ENCODE data around the gene ACOT13.
A peak's percentile ranks its signal among the peaks of the same experiment; 100 is the strongest.
"Not testable (repeated sequence)": the region's sequence is repeated elsewhere in the genome, so short reads cannot be mapped to it uniquely, and the experiment has no call there.

The ACOT13 gene

DNA sequence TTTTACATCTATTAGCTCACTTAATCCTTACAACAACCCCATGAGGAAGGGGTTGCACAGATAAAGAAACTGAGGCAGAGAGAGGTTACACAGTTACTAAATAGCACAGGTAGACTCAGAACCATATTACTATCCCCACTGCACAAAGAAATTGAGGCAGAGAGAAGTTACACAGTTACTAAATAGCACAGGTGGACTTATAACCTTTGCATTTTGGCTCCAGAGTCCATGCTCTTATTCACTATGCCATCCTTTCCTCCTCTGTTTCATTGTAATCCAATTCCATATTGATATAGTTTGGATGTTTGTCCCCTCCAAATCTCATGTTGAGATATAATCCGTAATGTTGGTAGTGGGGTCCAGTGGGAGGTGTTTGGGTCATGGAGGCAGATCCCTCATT is 3.7 kb upstream of the ACOT13 start:
- DNase-seq = no peak

DNA sequence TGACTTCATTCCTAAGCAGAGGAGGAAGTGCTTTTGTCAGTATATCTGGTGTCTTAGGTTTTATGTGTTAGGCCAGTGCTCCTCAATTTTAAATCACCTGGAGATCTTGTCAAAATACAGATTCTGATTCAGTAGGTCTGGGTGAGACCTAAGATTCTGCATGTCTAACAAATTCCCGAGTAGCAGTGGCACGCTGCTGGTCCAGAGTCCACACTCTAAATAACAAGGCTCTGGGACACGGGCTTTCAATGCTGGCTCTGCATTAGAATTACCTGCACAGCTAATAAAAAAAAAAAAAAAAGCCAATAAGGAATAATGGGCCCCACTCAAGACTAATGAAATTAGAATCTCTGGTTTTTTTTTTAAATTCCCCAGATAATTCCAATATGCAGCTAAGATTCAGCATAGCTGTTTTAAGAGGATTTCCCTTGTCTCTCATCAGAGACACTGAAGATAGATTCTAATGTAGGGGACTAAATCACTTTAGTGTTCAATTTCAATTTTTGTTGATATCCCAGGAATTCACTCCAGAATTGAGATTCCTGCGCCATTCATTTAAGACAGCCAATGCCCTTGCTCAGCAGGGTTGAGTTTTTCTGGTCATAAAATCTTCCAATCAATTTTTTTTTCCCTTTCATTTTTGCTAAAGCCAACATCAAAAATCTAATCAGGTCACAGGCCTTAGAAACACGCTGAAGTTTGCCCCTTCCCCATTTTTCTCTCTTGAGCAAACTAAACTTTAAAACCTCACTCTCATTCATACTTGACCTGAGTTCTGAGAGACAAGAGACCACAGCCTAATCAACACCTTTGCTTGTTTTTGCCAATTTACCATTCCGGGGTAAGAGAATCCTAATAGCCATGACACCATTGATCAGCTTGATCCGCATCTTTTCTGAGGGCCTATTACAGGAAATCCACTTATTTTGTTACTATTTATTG is 2.6 kb upstream of the ACOT13 start:
- DNase-seq = no peak

DNA sequence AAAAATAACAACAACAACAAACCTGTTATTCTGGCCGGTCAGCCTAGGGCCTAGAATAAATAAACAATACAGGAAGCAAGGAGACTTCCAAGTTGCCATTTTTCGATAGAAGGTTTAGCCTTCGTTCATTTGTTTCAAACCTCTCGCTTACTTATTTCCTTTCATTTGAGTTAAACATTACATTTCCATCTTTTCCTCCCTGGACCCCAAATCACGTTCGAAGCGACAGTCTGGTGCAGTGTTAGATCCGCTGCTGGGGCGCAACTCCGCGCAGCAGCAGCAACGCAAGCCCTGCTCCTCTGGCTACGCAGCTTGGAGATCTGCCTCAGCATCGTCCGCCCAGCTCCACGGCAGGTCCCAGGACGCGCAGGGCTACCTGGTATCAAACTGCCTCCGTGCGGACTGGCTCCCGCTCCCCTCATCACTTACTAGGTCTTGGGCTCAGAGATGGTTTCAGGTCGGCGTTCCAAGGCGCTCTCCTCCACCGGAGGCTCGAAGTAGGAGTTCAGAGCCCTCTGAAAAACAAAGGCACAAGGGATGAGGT is 708 bp upstream of the ACOT13 start:
- peak; percentile 41 for DNase-seq

DNA sequence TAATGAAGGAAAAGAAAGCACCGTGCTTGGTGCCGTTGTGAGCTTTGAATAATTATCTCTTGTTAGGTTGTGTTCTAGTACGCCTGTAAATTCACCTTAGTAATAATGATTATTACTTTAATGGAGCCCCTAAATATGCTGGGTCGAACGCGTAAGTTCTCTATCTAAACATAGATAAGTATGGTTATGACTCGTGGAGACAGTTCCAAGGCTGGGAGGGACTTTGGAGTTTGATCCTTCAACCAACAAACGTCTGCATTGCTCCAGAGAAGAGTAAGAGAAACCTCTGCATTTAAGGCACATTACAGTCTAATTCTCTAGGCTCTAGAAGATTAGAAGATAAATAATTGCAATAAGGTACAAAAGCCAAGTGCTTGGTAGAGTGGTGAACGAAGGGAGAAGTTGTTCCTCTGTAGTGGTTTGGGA is 514 bp downstream of the ACOT13 start:
- no peak for DNase-seq

DNA sequence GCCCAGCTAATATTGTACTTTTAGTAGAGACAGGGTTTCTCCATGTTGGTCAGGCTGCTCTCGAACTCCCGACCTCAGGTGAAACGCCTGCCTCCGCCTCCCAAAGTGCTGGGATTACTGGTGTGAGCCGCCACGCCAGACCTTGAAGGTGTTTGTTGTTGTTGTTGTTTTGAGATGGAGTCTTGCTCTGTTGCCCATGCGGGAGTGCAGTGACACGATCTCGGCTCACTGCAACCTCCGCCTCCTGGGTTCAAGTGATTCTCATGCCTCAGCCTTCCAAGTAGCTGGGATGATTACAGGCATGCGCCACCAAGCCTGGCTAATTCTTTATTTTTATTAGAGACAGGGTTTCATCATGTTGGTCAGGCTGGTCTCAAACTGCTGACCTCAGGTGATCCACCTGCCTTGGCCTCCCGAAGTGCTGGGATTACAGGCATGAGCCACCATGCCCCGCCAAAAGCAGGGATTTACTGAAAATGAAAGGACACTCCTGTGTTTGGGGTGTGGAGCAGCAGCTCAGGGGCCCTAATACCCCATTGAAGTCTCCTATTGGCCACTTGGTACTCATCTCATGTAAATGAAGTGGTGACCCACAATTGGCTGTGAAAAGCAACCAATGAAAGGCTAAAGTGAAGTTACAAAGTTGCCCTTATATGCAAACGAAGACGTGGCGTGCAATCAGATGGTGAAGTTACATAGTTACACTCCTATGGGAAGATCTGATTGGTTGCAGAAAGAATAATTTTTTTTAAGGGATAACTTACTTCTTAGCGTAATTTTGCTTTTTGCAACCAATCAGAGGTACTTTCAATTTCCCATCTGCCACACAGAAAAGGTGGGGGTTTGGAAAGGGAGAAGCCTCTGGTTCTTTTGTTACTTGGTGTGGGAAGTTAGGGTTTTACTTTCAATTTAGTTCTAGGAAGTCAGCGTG is 1.5 kb downstream of the ACOT13 start:
- DNase-seq = not testable (repeated sequence)

DNA sequence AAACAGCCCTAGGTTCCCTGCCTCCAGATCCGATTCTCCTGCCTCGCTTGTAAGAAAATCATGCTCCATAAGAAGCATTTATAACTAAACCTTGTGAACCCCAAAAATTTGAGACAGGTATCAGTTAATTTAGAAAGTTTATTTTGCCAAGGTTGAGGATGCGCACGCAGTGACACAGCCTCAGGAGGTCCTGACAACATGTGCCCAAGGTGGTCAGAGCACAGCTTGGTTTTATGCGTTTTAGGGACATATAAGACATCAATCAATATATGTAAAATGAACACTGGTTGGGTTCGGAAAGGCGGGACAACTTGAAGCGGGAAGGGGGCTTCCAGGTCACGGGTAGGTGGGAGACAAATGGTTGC is 2.1 kb downstream of the ACOT13 start:
- no peak for DNase-seq

DNA sequence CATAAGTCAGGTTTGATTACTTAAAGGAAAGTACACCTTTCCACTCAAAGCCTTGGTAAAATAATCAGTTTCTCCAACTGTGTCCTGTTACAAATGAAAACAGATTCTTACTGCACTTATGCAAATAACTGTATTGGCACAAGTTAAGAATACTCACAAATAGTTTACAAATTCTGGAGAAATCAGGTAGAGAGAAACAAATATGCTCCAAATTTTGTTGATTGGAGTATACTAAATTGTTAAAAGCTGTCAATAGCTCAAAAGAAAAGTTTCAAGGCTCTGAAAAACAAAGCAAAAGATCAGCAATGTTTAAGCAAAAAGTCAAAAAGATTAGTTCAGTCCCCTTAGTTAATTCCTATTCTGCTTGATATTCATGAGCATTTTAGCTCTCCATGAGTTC is 3.6 kb downstream of the ACOT13 start:
- DNase-seq = not testable (repeated sequence)

DNA sequence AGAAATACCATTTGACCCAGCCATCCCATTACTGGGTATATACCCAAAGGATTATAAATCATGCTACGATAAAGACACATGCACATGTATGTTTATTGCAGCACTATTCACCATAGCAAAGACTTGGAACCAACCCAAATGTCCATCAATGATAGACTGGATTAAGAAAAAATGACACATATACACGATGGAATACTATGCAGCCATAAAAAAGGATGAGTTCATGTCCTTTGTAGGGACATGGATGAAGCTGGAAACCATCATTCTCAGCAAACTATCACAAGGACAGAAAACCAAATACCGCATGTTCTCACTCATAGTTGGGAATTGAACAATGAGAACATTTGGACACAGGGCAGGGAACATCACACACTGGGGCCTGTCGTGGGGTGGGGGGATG is 4.2 kb downstream of the ACOT13 start:
- DNase-seq = not testable (repeated sequence)

DNA sequence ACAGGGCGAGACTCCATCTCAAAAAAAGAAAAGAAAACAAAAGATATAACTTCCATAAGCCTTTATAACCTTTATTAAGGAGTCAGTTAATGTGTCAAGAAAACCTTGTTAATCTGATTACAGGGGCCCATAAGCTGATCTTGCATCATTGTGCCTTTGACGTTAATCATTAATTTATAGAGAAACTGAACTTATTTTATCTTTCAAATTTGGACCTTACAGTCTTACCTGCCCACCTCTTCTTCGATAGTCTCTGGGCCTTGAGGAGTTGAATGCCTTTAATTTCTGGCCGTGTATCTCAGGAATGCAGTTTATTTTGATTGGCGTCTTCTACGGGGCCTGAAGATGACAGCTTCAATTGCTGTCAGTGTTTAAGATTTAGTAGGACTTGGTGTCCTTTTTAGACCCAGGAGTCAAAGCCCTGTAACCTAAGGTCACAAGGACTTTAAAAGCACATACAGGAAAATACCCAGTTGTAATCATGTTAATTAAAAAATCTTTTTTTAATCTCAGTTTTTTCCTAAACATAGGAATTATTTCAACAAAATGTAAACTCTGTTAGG is 5.8 kb downstream of the ACOT13 start:
- DNase-seq = no peak

DNA sequence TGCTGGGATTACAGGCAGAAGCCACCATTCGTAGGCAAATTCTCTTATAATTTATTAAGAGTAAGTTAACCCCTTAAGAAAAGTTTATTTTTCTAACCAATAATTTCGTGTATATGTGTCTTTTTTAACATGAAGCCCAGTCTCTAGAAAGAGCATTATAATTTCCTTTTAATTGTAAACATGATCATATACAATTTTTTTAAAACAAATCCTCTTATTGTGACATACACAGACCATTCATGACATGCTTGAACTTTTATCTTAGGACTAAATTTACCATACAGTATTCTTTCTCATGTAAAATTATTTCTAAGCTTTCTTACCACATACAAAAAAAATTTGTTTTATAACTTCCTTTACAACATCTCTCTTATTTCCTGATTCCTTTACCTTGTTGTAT is 6.7 kb downstream of the ACOT13 start:
- no peak for DNase-seq

DNA sequence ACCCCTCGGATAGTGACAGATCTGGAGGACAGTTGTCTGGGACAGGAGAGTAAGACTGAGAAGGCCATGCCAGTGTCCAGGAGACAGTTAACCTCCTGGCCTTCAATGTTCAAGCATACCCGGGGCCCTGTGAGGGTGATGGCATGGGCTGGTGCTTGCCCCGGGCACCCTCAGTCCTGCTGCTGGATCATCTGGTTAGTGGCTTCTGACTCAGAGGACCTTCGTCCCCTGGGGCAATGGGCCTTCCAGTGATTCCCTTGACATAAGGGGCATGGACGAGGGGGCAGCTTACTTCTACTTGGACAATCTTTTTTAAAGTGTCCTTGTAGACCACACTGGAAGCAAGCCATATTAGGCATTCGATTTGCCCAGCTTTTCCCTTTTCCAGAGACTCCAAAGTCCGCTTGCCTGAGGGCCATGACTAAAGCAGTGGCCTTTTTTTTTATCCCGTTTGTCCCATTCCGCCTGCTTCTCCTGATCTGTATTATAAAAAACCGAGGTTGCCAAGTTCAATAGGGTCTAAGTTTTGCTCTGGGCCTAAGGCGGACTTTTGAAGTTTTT is 12.0 kb downstream of the ACOT13 start:
- DNase-seq = not testable (repeated sequence)

DNA sequence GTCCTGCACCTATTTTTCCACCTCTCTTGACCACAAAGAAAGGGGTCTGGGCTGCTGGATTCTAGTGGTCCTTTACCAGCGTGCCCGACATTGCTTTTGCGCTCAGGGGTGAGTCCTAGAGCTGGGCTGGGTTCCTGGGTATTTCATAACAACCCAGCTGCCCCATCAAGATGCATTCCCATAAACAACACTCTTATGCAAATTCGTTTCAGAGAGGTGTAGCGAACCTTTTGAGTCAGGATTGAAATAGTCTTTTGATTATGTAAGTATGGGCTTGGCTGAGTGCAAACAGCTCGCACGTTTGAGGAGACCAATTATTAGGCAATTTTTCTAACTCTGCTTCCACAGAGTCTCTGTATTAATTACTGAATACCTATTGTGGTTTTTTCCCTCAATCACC is 13.7 kb downstream of the ACOT13 start:
- no peak for DNase-seq

DNA sequence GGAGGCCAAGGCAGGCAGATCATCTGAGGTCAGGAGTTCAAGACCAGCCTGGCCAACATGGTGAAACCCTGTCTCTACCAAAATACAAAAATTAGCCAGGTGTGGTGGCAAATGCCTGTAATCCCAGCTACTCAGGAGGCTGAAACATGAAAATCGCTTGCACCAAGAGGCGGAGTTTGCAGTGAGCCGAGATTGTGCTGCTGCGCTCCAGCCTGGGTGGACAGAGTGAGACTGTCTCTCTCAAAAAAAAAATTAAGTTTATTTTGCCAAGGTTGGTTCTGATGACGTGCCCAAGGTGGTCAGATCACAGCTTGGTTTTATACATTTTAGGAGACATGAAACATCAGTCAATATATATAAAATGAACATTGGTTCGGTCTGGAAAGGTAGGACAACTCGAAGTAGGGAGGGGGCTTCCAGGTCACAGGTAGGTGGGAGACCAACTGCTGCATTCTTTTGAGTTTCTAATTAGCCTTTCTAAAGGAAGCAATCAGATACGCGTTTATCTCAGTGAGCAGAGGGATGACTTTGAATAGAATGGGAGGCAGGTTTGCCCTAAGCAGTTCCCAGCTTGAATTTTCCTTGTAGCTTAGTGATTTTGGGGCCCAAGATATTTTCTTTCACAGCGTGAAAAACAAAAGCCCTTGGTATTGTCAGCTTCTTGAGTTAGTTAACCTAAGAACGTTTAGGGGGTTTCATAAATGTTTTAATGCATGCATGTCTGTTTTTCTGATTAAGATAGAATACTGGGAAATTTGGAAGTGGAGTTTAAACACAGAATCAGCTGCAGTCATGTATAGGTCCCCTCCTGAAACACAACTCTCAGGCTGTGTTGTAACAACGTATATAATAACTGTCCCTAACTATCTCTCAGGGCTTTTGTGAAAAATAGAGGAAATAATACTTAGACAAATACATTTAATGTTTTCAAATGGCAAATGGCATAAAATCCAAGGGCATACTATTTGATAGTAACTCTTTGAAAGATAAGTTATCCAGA is 16.7 kb downstream of the ACOT13 start:
- no peak for DNase-seq

DNA sequence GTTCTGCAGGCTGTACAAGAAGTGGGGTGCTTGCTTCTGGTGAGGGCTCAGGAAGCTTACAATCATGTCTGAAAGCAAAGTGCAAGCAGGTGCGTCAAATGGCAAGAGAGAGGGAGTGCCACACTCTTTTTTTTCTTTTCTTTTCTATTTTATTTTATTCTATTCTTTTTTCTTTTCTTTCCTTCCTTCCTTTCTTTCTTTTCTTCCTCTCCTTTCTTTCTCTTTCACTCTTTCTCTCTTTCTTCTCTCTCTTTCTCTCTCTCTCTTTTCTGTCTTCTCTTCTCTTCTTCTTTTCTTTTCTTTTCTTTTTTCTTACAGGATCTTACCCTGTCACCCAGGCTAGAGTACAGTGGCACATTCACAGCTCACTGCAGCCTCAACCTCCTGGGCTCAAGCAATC is 19.5 kb downstream of the ACOT13 start:
- no peak for DNase-seq

DNA sequence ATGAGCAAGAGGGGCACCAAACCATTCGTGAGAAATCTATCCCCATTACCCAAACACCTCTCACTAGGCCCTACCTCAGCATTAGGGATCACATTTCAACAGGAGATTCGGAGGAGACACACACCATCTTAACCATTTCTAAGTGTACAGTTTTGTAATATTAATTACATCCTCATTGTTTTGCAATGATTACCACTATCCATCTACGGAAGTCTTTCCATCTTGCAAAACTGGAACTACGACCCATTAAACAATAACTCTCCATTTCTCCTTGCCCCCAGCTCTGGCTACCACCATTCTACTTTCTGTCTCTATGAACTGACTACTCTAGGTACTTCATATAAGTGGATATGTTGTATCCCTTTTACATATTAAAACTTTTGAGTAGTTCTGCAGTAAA is 20.1 kb downstream of the ACOT13 start:
- no peak for DNase-seq

DNA sequence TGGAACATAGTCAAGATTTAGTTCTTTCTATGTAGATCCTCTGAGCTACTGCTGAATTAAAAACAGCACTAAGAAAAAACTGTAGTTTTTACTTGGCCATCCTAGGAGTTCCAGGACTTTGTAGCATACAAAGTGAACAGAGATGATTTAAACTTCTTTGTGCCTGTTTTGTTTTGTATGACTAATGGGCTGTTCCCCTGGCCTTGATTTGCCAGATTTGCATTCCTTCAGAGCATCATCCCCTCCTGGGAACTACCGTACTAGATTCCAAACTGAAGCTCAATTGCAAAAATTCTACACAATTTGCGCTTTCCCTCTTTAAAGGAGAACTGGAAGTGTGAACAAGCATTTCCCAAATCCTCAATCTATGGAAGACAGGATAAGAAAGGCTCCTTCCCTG is 23.1 kb downstream of the ACOT13 start:
- DNase-seq = no peak

DNA sequence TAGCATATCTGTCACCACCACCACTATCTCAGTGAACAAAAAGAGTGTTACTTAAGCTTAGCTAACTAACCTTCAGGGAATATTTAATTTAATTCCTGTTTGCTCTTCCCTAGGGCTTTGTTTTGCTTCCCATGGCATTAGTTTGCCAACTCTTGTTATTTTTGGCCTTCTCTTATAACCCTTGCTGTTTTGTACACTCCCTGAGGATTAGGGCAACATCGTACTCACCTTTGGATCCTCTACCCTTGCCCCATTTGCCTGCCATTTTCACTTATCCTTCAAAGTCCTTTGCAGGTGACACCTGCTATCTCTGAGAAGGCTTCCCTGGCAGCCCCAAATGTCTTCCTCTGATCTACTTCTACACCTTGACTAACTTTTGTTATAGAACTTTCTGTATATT is 23.7 kb downstream of the ACOT13 start:
- DNase-seq = no peak

DNA sequence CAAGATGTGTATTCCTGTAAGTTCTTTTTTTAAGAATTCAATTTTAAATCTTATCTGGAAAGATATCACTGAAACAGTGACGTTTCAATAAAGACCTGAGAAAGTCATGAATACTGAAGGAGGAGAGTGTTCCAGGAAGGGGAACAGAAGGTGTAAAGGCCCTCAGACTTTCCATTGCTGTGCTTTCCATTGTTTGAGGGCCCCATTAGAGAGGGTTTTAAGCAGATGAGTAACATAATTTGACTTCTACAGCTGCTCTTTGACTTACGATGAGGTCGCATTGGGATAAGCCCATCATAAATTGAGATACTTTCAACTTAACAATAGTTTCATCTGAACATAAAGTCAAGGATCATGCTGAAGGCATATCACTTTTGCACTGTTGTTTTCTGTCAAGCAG is 24.7 kb downstream of the ACOT13 start:
- no peak for DNase-seq

DNA sequence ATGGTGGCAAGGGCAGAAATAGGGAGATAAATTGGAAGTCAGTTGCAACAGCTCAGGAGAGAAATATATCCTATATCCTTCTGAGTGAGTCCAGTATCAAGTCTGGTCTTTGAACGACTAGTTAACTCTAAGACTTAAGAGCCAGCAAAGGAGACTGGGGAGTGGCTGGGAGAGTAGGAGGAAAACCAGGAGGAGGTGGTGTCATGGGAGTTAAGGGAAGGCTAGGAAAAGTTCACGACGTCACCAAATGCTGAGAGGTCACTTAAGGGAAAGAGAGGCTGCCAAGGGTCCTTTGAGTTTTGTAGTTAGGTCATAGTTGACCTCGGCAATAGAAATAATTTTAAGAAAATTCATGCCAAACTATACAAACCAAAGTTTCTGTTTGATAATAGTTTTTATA is 25.1 kb downstream of the ACOT13 start:
- DNase-seq = no peak

DNA sequence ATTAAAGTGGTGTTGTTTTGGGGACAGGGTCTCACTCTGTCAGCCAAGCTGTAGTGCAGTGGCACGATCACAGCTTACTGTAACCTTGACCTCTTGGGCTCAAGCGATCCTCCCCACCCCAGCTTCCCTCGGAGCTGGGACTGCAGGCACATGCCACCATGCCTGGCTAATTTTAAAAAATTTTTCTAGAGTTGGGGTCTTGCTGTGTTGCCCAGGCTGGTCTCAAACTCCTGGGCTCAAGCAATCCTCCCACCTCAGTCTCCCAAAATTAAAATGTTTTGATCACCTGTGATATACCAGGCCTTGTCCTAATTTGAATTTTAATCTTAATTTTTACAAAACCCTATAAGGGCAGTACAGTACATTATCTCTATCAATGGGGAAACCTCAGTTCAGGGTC is 25.5 kb downstream of the ACOT13 start:
- DNase-seq = no peak

DNA sequence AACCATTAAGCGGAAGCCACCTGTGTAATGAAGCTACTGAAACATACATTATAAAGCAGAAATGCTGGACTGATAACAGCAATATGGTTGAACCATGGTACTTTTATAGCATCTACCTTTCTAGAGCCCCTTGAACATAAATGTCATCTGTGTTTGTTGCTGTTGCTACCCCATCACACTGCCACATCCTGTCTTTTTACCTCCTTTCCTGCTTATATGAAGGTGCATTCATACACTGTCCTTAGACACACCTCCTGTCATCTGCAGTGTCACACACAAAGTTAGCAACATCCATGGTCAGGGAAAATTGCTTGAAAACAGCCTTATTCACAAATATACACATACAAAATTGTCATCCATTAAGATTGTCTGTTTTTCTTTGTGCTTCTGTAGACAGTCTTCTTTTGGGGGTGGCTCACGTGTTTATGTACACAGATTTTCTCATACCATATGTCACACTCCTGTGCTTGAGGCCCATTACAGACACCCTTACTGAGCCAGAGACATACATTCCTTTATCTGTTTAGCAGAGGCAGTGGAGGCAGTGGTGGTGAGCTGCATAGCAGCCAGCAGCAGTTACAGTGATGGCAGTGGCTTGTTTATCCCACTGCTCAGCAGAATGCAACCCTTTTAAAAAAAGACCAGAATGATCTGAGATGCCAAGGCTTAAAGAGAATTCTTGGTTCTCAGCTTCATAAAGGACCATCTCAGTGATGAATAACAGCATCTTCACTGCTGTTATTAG is 26.1 kb downstream of the ACOT13 start:
- DNase-seq = no peak

Data from stimulated activated CD4-positive, alpha-beta T cell treated with anti-CD3 and anti-CD28 coated beads, Interleukin-1b, Interleukin-23, amount 100 ng/mL, for 48 hours (primary cell).